GM19193 (cell line): ENCODE results near the gene MGLL.

Experiments
- POLR2A ChIP-seq: IDR thresholded peaks from 4 replicates; pipeline ENCODE4 v1.6.1; 2011; ENCODE audit not compliant: insufficient read depth, insufficient read length; ENCODE audit errors: extremely low read depth

Gene MGLL

DNA sequence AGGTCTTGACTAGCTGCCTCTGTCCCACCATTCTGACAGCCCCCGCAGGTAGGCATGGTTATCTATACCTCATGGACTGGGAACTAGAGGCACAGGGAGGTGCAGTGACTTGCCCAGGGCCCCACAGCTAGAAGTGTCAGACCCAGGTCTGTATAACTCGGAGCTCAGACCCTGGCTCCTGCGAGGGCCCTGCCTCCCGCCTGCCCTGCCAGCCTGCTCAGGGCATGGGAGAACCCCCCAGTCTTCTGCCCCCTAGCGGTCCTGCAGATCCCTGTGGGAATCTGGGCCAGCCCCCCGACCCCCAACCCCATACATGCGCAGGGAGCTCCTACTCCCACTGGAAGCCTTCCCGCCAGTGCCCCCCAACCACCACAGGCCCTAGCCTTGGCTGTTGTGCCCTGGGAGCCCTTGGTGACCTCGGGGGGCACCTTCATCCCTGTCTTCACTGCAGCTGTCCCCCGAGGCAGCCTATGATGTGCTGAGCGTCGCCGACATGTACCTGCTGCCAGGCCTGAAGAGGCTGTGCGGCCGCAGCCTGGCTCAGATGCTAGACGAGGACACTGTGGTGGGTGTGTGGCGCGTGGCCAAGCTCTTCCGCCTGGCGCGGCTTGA, 142.7 kb downstream of the MGLL start:
- TF ChIP-seq POLR2A: no peak

GRCh38 chr3:127678611-127679533, 143.4 kb downstream of the MGLL start:
- no peak for TF ChIP-seq POLR2A

DNA sequence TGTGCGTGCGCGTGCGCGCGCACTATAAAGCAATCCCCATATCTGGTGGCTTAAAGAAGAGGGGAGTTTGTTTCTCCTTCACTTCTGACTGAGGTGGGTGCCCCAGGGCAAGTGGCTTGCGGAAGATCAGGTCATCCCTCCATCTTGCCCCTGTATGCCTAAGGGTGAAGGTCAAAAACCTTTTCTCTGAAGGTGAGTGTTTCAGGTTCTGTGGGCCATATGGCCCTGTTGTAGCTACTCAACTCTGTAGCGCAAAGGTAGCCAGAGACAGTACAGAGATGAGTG, 144.1 kb downstream of the MGLL start:
- TF ChIP-seq POLR2A: no peak

DNA sequence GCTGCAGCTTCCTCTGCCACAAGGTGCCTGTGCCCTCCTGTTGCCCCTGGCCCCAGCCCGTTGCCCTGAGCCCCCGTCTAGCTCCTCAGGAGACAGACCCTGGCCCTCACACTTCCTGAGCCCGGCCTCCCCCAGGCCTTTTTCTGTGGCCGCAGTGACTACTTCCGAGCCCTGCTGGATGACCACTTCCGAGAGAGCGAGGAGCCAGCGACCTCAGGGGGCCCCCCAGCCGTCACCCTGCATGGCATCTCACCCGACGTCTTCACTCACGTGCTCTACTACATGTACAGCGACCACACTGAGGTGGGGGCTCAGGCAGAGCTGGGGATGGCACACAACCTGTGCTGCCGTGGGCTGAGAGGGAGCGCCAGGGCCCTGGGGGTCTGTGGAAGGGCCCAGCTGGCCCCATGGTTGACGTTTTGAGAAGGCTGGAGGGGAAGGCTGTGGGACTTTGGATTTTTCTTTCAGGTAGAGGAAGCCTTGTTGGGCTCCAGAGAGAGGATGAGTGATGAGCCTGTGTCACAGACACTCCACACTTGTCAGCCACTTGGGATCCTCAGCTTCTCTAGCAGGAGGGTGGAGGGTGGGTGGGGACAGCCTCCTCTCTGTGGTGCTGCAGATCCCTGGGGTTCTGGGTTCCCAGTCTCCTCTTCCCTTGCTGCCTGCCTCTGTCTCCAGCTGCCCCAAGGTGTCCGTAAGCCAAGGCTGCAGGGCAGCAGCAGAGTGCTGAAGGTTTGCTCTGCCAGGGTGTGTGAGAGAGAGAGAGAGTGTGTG, 144.6 kb downstream of the MGLL start:
- TF ChIP-seq POLR2A: no peak

GRCh38 chr3:127676921-127677351, 145.4 kb downstream of the MGLL start:
- TF ChIP-seq POLR2A: no peak

DNA sequence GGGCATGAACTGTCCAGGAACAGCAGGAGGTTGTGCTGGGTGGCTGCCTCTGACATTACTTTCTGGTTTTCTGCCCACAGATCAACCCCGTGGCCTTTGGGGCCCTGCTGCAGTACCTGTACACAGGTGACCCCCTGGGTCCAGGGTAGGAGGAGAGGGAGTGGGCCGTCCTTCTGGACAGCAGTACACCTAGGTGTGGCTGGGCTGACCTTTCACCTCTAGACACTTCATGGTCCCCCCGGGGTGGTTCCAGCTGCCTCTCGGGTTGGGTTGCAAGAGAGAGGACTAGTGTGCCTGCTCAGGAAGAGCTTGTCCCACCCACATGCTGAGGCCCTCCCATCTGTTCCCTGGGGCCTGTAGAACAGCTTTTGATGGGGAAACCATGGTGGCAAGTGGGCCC, 145.9 kb downstream of the MGLL start:
- TF ChIP-seq POLR2A: no peak

GRCh38 chr3:127675651-127676391, 146.5 kb downstream of the MGLL start:
- no peak for TF ChIP-seq POLR2A

DNA sequence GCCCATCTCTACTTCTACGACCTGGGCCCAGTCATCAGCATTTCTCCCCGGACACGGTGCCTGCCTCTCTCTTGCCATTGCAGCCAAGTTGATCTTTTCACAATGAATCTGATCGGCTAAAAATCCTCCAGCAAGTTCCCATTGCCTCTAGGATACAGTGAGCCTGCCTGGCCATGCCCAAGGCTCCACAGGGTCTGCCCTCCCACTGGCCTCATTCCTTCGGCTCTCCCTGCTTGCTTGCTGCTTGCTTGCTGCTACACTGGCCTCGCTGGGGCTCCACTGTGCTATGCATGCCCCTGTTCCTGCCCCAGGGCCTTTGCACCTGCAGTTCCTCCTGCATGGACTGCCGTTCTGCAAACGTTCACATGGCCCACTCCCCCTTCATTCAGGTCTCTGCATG, 147.5 kb downstream of the MGLL start:
- no peak for TF ChIP-seq POLR2A

DNA sequence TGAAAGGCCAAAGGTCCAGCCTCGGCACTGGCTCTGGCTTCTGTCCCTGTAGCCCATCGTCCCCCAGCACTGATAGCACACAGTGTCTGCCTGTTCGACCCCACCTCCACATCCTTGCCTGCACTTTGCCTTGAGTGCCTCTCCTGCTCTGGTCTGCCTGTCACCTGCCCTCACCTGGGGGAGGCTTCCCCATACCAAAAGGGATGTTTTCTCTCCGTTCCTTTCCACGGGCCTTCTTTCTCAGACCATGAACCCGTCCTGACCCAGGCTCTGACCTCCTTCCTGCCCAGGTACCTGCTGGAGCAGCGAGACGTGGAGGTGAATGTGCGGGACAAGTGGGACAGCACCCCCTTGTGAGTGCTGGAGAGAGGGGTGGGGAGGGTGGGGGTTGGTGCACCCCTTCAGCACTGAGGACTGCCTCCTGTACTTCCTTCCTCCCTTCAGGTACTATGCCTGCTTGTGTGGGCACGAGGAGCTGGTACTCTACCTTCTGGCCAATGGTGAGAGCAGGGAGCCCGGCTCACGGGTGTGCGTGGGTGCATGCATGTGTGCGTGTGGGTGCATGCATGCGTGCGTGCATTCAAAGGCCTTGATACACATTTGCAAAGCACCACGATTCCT, 148.1 kb downstream of the MGLL start:
- TF ChIP-seq POLR2A: no peak

- no peak for TF ChIP-seq POLR2A
Observed at GRCh38 chr3:127673191-127674100, 148.9 kb downstream of the MGLL start.

GRCh38 chr3:127672429-127673190, 149.7 kb downstream of the MGLL start, which contains the start of gene ABTB1:
ABTB1 (plus strand) TSS chr3:127672952; CDS start chr3:127673026, 74 bp downstream.
- peak; percentile 92 for TF ChIP-seq POLR2A

- TF ChIP-seq POLR2A: no peak
Observed at GRCh38 chr3:127671523-127672428, 150.5 kb downstream of the MGLL start.
